PFSK-1 (cell line): ENCODE measurements around the gene ADGRL3.

Experiments used
- FOXP2 ChIP-seq: optimal IDR thresholded peaks from 2 replicates; pipeline ENCODE3; 2011; ENCODE audit warnings: borderline replicate concordance, control low read depth, inconsistent platforms; ENCODE audit not compliant: insufficient read depth; ENCODE audit errors: extremely low read length, extremely low read depth
- POLR2AphosphoS5 ChIP-seq: IDR thresholded peaks from 2 replicates; pipeline ENCODE4 v1.6.1; 2012; ENCODE audit warnings: low read depth, mild to moderate bottlenecking, control low read depth, low read length, moderate library complexity
- REST ChIP-seq, 2 experiments: IDR thresholded peaks; 2 replicates each; pipeline versions ENCODE4 v1.6.1 to v1.8.0; 2011 to 2012; ENCODE audit warnings: low read depth in 2 of 2, low read length in 2 of 2, control low read depth in 1 of 2, inconsistent platforms in 1 of 2, mild to moderate bottlenecking in 1 of 2, moderate library complexity in 1 of 2; ENCODE audit not compliant: insufficient read depth in 1 of 2
- SIN3A ChIP-seq: IDR thresholded peaks from 2 replicates; pipeline ENCODE4 v1.6.1; 2012; ENCODE audit warnings: mild to moderate bottlenecking, low read length, moderate library complexity, borderline replicate concordance; ENCODE audit not compliant: insufficient read depth
- TAF1 ChIP-seq: IDR thresholded peaks from 2 replicates; pipeline ENCODE4 v1.6.1; 2012; ENCODE audit warnings: low read length, control low read depth, borderline replicate concordance; ENCODE audit not compliant: insufficient read depth

The ADGRL3 gene

GRCh38 chr4:61204353-61205060 is 4.4 kb downstream of the ADGRL3 start:
- TF ChIP-seq TAF1 (no peak), POLR2AphosphoS5 (no peak), SIN3A (no peak), FOXP2 (no peak), REST (IDR thresholded peaks at IDR 0.05; ENCODE audit: insufficient read depth in 1 of 2, low read depth in 2 of 2, low read length in 2 of 2) (no peak)

GRCh38 chr4:61205066-61205465 is 4.9 kb downstream of the ADGRL3 start:
- TF ChIP-seq POLR2AphosphoS5: no peak
- no peak for TF ChIP-seq SIN3A

- TF ChIP-seq SIN3A (no peak), FOXP2 (peak; percentile 75)
These were observed 10.2 kb downstream of the ADGRL3 start for GRCh38 chr4:61210186-61210939.

GRCh38 chr4:61211781-61212180 is 11.7 kb downstream of the ADGRL3 start:
- TF ChIP-seq TAF1 (no peak), SIN3A (no peak), REST (IDR thresholded peaks at IDR 0.05; ENCODE audit: insufficient read depth in 1 of 2, low read depth in 2 of 2, low read length in 2 of 2) (no peak), FOXP2 (no peak), POLR2AphosphoS5 (no peak)

GRCh38 chr4:61212788-61213187 is 12.7 kb downstream of the ADGRL3 start:
- no peak for TF ChIP-seq REST (IDR thresholded peaks at IDR 0.05; ENCODE audit: insufficient read depth in 1 of 2, low read depth in 2 of 2, low read length in 2 of 2)
- no peak for TF ChIP-seq TAF1
- no peak for TF ChIP-seq POLR2AphosphoS5
- TF ChIP-seq FOXP2: no peak
- TF ChIP-seq SIN3A: no peak

GRCh38 chr4:61214680-61215079 is 14.6 kb downstream of the ADGRL3 start:
- no peak for TF ChIP-seq SIN3A
- TF ChIP-seq FOXP2: no peak
- no peak for TF ChIP-seq REST (IDR thresholded peaks at IDR 0.05; ENCODE audit: insufficient read depth in 1 of 2, low read depth in 2 of 2, low read length in 2 of 2)
- TF ChIP-seq POLR2AphosphoS5: no peak
- TF ChIP-seq TAF1: no peak
